Fibroblast of the aortic adventitia (primary cell): ENCODE measurements around the gene C17orf114.

Source experiments
- DNase-seq: peaks from one replicate; pipeline ENCODE4 v3.0.0-alpha.2; 2010; ENCODE audit warnings: low read depth
- H3K4me3 ChIP-seq: 2 replicates; pipeline ENCODE4 v1.5.1; 2011; ENCODE audit warnings: low read depth, mild to moderate bottlenecking, control low read depth, low read length, moderate library complexity
- CTCF ChIP-seq: IDR thresholded peaks from 2 replicates; pipeline ENCODE4 v1.5.1; 2011; ENCODE audit warnings: mild to moderate bottlenecking, low read length, control low read depth, inconsistent platforms; ENCODE audit not compliant: insufficient read depth

Gene C17orf114

GRCh38 chr17:4802228-4802627 is at the start of gene C17orf114:
TSS of gene C17orf114 (minus strand) at chr17:4802328.
- H3K4me3 ChIP-seq: no peak within 1 kb of the TSS
- no peak for TF ChIP-seq CTCF
- no peak for DNase-seq

DNA sequence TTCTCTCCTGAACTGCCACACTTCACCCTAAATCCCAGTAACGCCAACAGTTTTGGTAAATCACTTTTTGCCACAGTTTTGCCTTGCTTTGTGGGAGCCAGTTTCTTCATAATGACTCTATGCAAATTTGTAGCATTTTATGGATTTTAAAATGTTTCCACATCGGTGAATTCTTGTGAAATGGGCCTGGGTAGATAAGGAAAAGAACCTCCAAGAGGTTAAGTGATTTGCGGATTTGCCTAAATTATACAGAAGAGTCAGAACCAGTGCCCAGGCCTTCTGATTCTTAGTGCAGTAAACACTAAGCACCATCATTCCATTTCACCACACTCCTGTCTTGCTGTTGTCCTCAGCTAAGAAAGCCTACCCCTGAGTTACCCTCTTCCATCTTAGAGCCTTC is 49.0 kb upstream of the C17orf114 start:
- DNase-seq: no peak
- TF ChIP-seq CTCF: no peak
- H3K4me3 ChIP-seq: no peak overlapping the region

- TF ChIP-seq CTCF: no peak
These were observed 48.1 kb upstream of the C17orf114 start for GRCh38 chr17:4850246-4850645.

GRCh38 chr17:4849011-4849536 is 46.9 kb upstream of the C17orf114 start:
- no peak overlapping the region for H3K4me3 ChIP-seq
- no peak for TF ChIP-seq CTCF
- DNase-seq: peak; percentile 64

More at GRCh38 chr17:4850246-4850645, 48.1 kb upstream of the C17orf114 start:
- H3K4me3 ChIP-seq: no peak overlapping the region
- no peak for DNase-seq

DNA sequence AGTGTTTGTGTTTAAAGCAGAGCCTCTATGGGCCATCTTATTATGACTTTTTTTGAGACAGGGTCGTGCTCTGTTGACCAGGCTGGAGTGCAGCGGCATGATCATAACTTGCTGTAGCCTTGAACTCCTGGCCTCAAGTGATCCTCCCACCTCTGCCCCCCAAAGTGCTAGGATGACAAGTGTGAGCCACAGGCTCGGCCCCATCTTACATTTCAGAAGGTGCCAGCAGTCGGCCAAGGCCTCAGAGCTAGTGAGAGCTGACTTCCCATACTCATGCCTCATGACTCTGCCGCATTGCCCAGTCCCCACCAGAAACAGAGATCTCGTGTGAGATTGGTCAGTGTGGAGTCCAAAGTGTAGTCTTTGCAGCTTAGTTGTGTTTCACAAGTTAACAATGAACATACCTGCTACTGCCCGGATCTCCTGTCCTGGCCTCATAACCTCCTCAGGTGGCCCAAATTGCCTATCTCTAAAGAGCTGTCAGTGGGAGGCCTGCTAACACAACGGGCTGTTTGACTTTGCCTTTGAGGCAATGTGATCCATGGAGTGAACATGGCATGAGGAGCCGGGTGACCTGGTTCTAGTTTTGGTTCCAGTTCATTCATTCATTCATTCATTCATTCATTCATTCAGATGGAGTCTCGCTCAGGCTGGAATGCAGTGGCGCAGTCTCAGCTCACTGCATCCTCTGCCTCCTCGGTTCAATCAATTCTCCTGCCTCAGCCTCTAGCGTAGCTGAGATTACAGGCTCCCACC is 44.7 kb upstream of the C17orf114 start:
- no peak for DNase-seq
- H3K4me3 ChIP-seq: no peak overlapping the region
- no peak for TF ChIP-seq CTCF

GRCh38 chr17:4845118-4845517 is 43.0 kb upstream of the C17orf114 start:
- no peak for DNase-seq
- H3K4me3 ChIP-seq: no peak overlapping the region
- no peak for TF ChIP-seq CTCF
